Endothelial cell of umbilical vein (primary cell): Measurements from ENCODE around the gene XYLB. TPM values are rescaled to one million over a fixed set of nuclear protein-coding genes. Genes with fewer than 3 reads are reported as not detected.

Experiments used
- BruUV-seq: library from RNA; stranded (reverse); fragments of 400-500 nt; replicated peaks from 2 replicates; lab custom pipeline; 2021; lab: Mats Ljungman, UMichigan
- CTCF ChIA-PET: fragments of 300-600, 350-600 bp; sonication (Branson Sonifier 250); formaldehyde crosslinking; loops from one replicate; lab custom pipeline; 2021; ENCODE audit warnings: antibody characterized with exemption, inconsistent platforms; lab: Charles Lee
- POLR2A ChIA-PET: fragments of 300-600, 350-600 bp; sonication (Branson Sonifier 250); formaldehyde crosslinking; loops from one replicate; lab custom pipeline; 2021; ENCODE audit warnings: antibody characterized with exemption, inconsistent platforms; lab: Charles Lee
- DNase-seq: peaks from one replicate; pipeline ENCODE4 v3.0.0-alpha.2; 2011; ENCODE audit warnings: low read depth, low spot score
- FAIRE-seq: peaks from 2 replicates; lab custom pipeline; 2011; peaks lifted over from hg19 to GRCh38; lab: Jason Lieb, UNC
- H2AFZ ChIP-seq: 2 replicates; pipeline ENCODE4 v1.6.0; 2012; ENCODE audit warnings: low read depth, low read length, control low read depth, inconsistent platforms
- H3K27ac ChIP-seq: 2 replicates; pipeline ENCODE4 v1.5.1; 2011; ENCODE audit warnings: low read depth, mild to moderate bottlenecking, control low read depth, low read length, moderate library complexity; ENCODE audit not compliant: insufficient read depth
- H3K27me3 ChIP-seq, 2 experiments: 2 replicates each; pipeline versions ENCODE4 v1.6.0 to v1.6.1; 2011; ENCODE audit warnings: low read length in 2 of 2, mixed read lengths in 1 of 2; ENCODE audit not compliant: control insufficient read depth in 2 of 2, insufficient read depth in 2 of 2
- H3K36me3 ChIP-seq, 2 experiments: 2 replicates in 1 of 2; 3 replicates in 1 of 2; pipeline ENCODE4 v1.5.1; 2011; ENCODE audit warnings: low read length in 2 of 2, mild to moderate bottlenecking in 1 of 2, moderate library complexity in 1 of 2; ENCODE audit not compliant: control insufficient read depth in 2 of 2, insufficient read depth in 2 of 2; ENCODE audit errors: extremely low read depth in 1 of 2
- H3K4me1 ChIP-seq: 3 replicates; pipeline ENCODE4 v1.5.1; 2011; ENCODE audit warnings: mild to moderate bottlenecking, low read length; ENCODE audit not compliant: control insufficient read depth, insufficient read depth; ENCODE audit errors: extremely low read depth
- H3K4me2 ChIP-seq: 2 replicates; pipeline ENCODE4 v1.6.1; 2011; ENCODE audit warnings: low read length, control low read depth, mixed read lengths; ENCODE audit not compliant: insufficient read depth
- H3K4me3 ChIP-seq, 3 experiments: fragments of 200-600 bp in 1 of 3; sonication (generic), shearing (Covaris generic) in 1 of 3; replicated peaks in 1 of 3; 2 replicates each; pipeline ENCODE4 v1.5.1; 2011 to 2016; ENCODE audit warnings: control low read depth in 3 of 3, low read length in 3 of 3, mild to moderate bottlenecking in 2 of 3, inconsistent platforms in 1 of 3, low read depth in 1 of 3, moderate library complexity in 1 of 3; ENCODE audit not compliant: insufficient read depth in 1 of 3
- H3K79me2 ChIP-seq: 2 replicates; pipeline ENCODE4 v1.6.0; 2012; ENCODE audit warnings: low read length, inconsistent platforms; ENCODE audit not compliant: control insufficient read depth, insufficient read depth
- H3K9ac ChIP-seq: replicated peaks from 2 replicates; pipeline ENCODE3; 2011; ENCODE audit warnings: low read length, control low read depth; ENCODE audit not compliant: insufficient read depth; ENCODE audit errors: extremely low read depth
- H3K9me1 ChIP-seq: replicated peaks from 3 replicates; pipeline ENCODE4 v1.6.0; 2011; ENCODE audit warnings: mild to moderate bottlenecking, low read length; ENCODE audit not compliant: control insufficient read depth, insufficient read depth; ENCODE audit errors: extremely low read depth
- H3K9me3 ChIP-seq: replicated peaks from 2 replicates; pipeline ENCODE4 v1.5.1; 2012; ENCODE audit warnings: low read length, inconsistent platforms; ENCODE audit not compliant: control insufficient read depth, insufficient read depth
- H4K20me1 ChIP-seq: replicated peaks from 2 replicates; pipeline ENCODE3; 2011; ENCODE audit warnings: mild to moderate bottlenecking, low read length; ENCODE audit not compliant: control insufficient read depth, insufficient read depth; ENCODE audit errors: extremely low read depth
- CTCF ChIP-seq, 2 donors: IDR thresholded peaks; 1 replicate in 1 of 2; 2 replicates in 1 of 2; pipeline ENCODE4 v1.5.1; 2011; ENCODE audit warnings: low read length in 2 of 2, mild to moderate bottlenecking in 2 of 2, moderate library complexity in 2 of 2, control low read depth in 1 of 2, inconsistent platforms in 1 of 2, low read depth in 1 of 2; ENCODE audit not compliant: insufficient read depth in 1 of 2; ENCODE audit errors: extremely low read depth in 1 of 2
- EZH2 ChIP-seq: IDR thresholded peaks from 2 replicates; pipeline ENCODE4 v1.6.1; 2012; ENCODE audit warnings: borderline replicate concordance, low read depth, mild to moderate bottlenecking, moderate library complexity, low read length, inconsistent platforms; ENCODE audit not compliant: severe bottlenecking
- GATA2 ChIP-seq: IDR thresholded peaks from 2 replicates; pipeline ENCODE4 v1.7.0; 2011; ENCODE audit warnings: low read depth, mild to moderate bottlenecking, moderate library complexity, mixed read lengths, low read length; ENCODE audit not compliant: insufficient read length, insufficient read depth
- MAX ChIP-seq: IDR thresholded peaks from 2 replicates; pipeline ENCODE4 v1.6.1; 2011; ENCODE audit not compliant: insufficient read depth, insufficient read length
- POLR2A ChIP-seq: IDR thresholded peaks from 2 replicates; pipeline ENCODE4 v1.6.1; 2012; ENCODE audit warnings: low read depth, mild to moderate bottlenecking, control low read depth, low read length
- dilution Hi-C: fragments of 300-500 bp; cut with MboI; formaldehyde crosslinking; loops from one replicate; pipeline ENCODE4 v1.15.0; 2019; ENCODE audit warnings: low sequenced_read_pairs; ENCODE audit not compliant: extremely low pct_ligation_motif_present
- intact Hi-C: fragments of 100-400 bp; cut with micrococcal nuclease; formaldehyde crosslinking; loops from one replicate; pipeline ENCODE4 v1.10.0; 2022
- polyA plus RNA-seq, 4 experiments: library from polyadenylated mRNA; depleted of rRNA in 3 of 4; stranded (reverse) in 3 of 4; unstranded in 1 of 4; fragments of >200 nt; gene quantifications; 2 replicates each; pipeline versions ENCODE4 v1.2.1 to v1.2.3, GENCODE V29; 2011 to 2012; ENCODE audit warnings: missing spikeins in 1 of 4
- total RNA-seq: library from RNA; stranded (reverse); gene quantifications from 2 replicates; pipeline ENCODE4 v1.2.3, GENCODE V29; 2021

XYLB gene
- total and polyA plus RNA-seq, 2 donors (not counting 3 experiments of a cell fraction or from before 2014, with no cell fraction given): 3.7 to 4.3 TPM

DNA sequence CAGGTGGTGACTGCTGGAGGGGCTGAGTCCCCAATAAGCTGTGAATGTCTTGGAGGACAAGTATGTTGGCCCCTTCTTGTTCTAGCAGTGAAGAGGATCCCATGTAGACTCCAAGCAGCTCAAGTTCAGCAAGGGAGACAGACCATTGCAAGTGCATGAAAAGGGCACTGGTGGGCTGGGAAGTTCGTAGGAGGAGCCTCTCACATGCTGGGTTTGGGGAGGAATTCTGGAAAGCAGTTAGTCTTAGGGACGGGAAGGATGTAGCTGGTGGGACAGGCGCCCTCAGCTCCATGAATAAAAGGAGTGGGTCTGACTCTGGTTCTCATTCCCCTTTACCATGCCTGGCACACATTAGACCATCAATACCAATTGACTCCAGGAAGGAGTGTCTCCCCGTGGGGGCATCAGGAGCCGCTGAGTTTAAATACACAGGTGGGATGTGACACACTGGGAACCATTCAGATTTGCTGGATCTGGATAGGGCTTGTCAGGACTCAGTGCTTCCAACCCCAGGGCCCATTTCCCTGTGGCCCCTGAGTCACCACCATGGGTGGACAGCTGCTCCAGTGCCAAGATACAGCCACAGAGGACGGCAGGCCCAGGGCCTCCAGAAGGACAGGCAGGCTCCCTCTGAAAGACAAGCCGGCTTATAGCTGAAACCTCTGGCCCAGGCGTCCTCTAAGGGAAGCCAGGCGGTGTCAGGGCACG is 552 bp upstream of the XYLB start:
- no peak overlapping the region for H3K27ac ChIP-seq
- ChIA-PET POLR2A (no interaction called here), CTCF (interaction anchor here (0.7 to 4.3 kb wide), 42 partner anchors 8 to 654 kb away, joined by 3 to 91 read pairs (median 6); partner anchors contain the start of genes ACAA1, ACVR2B, EXOG and OXSR1)
- no peaks in the 10 kb centered on the region for H3K36me3 ChIP-seq
- H3K79me2 ChIP-seq: no peaks in the 10 kb centered on the region
- peak overlapping the region; percentile 58 for H2AFZ ChIP-seq
- TF ChIP-seq EZH2: no peak
- TF ChIP-seq POLR2A: no peak
- TF ChIP-seq CTCF (IDR thresholded peaks at IDR 0.05; ENCODE audit: extremely low read depth in 1 of 2, insufficient read depth in 1 of 2, low read depth in 1 of 2, low read length in 2 of 2): no peak
- no peak for TF ChIP-seq MAX
- TF ChIP-seq GATA2: no peak
- no peak overlapping the region for H3K4me2 ChIP-seq
- no peaks in the 10 kb centered on the region for H3K9me1 ChIP-seq
- no peak overlapping the region for H3K9ac ChIP-seq
- no peak for DNase-seq
- dilution Hi-C loops (no loop called here), intact Hi-C loops (loop anchor here (1.0 to 10.0 kb wide), 8 partner anchors 109 to 499 kb away; partner anchors contain the start of genes ACAA1, EXOG and OXSR1)
- no peaks in the 10 kb centered on the region for H3K27me3 ChIP-seq
- no peaks in the 10 kb centered on the region for H3K4me1 ChIP-seq
- no peak overlapping the region for H3K4me3 ChIP-seq
- FAIRE-seq: no peak
- no TSS peak for BruUV-seq
- no peaks in the 10 kb centered on the region for H4K20me1 ChIP-seq
- no peaks in the 10 kb centered on the region for H3K9me3 ChIP-seq
